Mesenteric fat pad (tissue), 1 donor: Measurements from ENCODE around the gene NT5DC1. TPM values are rescaled to one million over a fixed set of nuclear protein-coding genes. Genes with fewer than 3 reads are reported as not detected.

ENCODE experiments used
- DNase-seq: peaks from one replicate; pipeline ENCODE4 v3.0.0-alpha.2; 2020; ENCODE audit warnings: low spot score
- long read RNA-seq: library from polyadenylated mRNA; unstranded; transcript quantifications from one replicate; pipeline ENCODE4 v2.0.0, GENCODE V29; 2020
- total RNA-seq: library from RNA; stranded (reverse); fragmentation: NEBNext Ultra II Directional; extraction: Animal tissue kit (Norgen Biotek cat#: 25700); gene quantifications from one replicate; pipeline ENCODE4 v1.2.1, GENCODE V29; 2021
- donor health status: DM: yes; HTN: yes; CAD: no.

Gene NT5DC1
- 38.4 TPM for total RNA-seq
- long read RNA-seq, full-length matches to known transcripts = 121 of 134 reads
- long read RNA-seq, partial matches to known transcripts = 5 of 134 reads
- long read RNA-seq, other reads (novel, unspliced or antisense) = 8 of 134 reads

- DNase-seq = peak; percentile 93
These were observed at the start of gene NT5DC1 for GRCh38 chr6:116100419-116101301. TSS of gene NT5DC1 (plus strand) at chr6:116100853. CDS start at chr6:116100931, 78 bp downstream.

DNA sequence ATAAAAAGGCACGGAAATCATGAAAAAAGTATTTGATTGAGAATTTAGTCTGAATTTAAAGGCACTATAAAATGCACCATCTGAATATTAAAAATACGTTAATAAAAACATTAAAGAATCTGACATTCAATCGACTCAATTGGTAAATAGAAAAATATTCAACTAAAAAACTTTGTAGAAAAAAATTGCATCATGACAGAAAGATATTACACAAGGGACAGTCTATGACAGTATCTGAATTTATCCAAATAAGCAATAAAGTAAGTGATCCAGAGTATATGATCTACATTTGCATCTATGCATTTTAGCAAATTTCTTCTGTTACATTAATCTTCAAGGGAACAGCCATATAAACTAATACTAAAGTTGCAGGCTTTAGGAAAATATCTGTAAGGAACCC, 49.4 kb upstream of the NT5DC1 start:
- no peak for DNase-seq

DNA sequence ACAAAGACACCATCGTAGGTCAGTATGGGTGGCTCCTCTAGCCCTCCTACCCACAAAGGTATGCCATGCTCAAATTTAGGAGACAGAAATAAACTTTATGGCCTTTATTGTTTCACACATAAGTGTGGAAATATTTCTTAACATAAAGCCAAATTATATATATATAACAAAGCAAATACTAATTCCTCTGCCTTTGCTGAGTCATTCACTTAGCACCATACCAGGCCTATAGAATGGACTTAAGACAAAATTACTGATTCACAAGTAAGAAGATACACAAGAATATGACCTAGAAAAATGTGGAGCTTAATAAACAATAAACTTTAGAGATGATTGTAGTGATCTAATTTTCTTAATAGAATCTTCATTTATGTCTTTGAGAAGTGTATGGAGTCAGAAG, 45.1 kb upstream of the NT5DC1 start:
- DNase-seq = no peak

- DNase-seq = no peak
These were observed 42.9 kb upstream of the NT5DC1 start for GRCh38 chr6:116057766-116058165.

DNA sequence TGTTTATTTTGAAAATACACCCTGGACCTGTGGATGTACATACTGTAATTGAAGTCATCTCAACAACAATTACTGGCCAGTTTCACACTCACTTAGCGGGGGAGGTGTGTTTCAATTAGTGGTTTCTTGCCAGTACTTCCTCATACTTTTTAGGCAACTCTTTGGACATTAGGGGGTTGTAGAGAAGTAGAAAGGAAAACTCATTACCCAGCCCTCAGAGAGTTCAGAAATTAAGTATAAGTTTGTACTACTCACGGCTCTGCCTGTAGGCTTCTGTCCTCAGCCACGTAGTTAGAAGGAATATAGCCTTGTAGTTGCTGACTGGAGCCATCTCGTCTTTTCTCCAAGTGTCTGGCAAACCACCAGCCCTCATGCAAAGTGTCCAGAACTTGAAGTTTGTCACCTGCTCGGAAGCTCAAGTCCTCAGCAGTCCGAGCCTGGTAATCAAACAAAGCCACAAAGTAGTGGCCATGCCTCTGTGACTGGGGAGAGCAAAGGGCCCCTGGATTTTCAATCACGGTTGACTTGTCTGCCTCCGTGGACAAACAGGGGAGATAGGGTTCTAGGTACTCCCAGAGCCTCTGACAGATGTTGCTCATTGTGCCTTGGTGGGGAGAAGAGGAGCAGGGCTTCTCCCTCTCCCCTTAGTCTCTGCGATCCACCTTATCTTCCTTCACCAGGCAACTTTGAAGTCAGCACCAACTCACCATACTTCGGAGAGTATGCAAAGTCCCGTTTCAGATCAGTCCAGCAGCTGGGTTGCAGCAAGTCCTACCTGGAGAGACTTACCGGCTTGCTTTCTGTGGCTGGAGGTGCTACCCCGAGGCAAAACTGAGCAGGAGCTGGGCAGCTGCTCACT, 40.7 kb upstream of the NT5DC1 start:
- DNase-seq = no peak

- DNase-seq = no peak
These were observed 39.9 kb upstream of the NT5DC1 start, which contains the start of gene FRK for GRCh38 chr6:116060572-116061283. TSS of gene FRK (minus strand) at chr6:116060891. CDS start at chr6:116060311, 580 bp downstream.

- no peak for DNase-seq
These were observed 38.2 kb upstream of the NT5DC1 start for GRCh38 chr6:116062496-116062895.

DNA sequence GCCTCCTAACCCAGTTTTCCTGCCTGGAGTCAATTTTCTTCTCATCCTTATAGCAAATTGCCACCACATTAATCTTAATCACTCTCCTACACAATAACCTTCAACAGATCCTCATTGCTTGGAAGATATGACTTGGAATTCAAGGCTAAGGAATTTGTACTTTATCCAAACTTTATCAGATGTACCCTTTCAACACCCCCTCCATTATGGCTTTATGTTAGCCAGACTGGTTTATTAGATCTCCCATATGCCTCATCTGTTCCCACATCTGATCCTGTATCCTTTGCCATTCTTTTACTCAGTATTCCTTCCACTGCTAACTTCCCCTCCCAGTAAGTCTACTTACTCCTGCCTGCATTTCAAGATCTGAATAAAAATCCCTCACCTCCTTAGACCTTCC, 36.0 kb upstream of the NT5DC1 start:
- no peak for DNase-seq

- DNase-seq = no peak
These were observed 33.9 kb upstream of the NT5DC1 start for GRCh38 chr6:116066789-116067188.

GRCh38 chr6:116070101-116070500, 30.6 kb upstream of the NT5DC1 start:
- DNase-seq = no peak

- no peak for DNase-seq
These were observed 29.9 kb upstream of the NT5DC1 start for GRCh38 chr6:116070616-116071389.

GRCh38 chr6:116072368-116072767, 28.3 kb upstream of the NT5DC1 start:
- DNase-seq = no peak

GRCh38 chr6:116073765-116074440, 26.8 kb upstream of the NT5DC1 start:
- no peak for DNase-seq

DNA sequence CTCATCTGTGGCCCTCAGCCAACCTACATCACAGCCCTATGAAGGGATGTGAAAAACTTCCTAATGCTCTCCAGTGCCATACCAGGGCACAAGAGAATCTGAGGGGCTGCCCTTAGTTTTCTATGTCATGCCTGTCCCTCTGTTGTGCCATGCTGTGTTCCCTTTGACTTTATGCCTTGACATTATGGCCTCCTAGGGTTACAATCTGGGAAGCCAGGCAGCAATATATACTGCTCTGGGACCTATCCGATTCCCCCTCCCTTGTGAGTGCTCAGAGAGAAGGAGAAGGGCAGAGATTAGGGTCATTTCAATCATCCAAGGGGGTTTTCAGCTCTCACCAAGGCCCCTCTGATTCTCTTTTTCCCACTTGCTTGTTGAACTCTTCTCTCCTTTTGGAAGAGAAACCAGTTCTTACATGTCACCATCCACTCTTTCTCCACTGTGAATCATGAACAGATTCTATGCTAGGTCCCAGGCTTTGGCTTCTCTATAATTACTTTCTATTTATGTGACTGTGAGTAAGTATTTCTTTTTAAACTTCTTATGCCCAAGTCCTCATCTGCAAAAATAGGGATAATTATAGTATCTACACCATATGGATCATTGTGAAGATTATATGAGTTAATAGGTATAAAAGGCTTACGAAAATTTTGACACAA, 25.8 kb upstream of the NT5DC1 start:
- no peak for DNase-seq

GRCh38 chr6:116078522-116078921, 22.1 kb upstream of the NT5DC1 start:
- DNase-seq = no peak

- no peak for DNase-seq
These were observed 21.7 kb upstream of the NT5DC1 start for GRCh38 chr6:116078945-116079344.

GRCh38 chr6:116083052-116083451, 17.6 kb upstream of the NT5DC1 start:
- no peak for DNase-seq

GRCh38 chr6:116084284-116084683, 16.4 kb upstream of the NT5DC1 start:
- no peak for DNase-seq

DNA sequence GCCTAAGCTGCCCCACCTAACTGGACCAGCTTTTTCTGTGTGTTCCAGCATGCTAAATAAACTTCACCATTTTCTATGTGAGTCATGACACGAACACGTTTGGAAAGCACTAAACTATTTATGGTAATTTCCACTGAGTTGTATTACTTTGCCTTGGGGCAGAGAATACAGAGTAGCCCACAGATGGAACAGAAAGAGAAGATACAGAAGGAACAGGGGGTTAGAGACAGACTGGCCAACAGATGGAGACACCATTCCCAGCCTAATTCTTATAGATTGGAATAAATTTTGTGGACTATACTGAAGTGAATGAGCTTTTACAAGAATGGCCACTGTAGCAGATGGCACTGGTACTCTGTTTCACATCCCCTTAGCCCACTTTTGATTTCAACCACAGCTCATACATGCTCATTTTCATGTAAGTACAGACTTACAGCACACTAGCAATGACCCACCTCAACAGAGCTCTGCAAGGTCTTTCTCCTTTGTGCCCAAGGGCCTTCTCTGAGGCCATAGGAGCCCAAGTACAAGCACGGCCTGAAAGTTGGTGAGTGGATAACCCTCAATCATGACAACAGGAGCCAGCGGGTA, 13.1 kb upstream of the NT5DC1 start:
- DNase-seq = no peak
